Neural cell (in vitro differentiated cells): ENCODE results near the gene KIF3B. TPM values are rescaled to one million over a fixed set of nuclear protein-coding genes. Genes with fewer than 3 reads are reported as not detected.
"Not testable (repeated sequence)": the region's sequence is repeated elsewhere in the genome, so short reads cannot be mapped to it uniquely, and the experiment has no call there.

Source experiments
- H2AFZ ChIP-seq: fragments of 200-600, 300-800 bp; sonication (generic), shearing (Covaris generic); 2 replicates; pipeline ENCODE4 v1.6.0; 2014; ENCODE audit warnings: low read depth, mild to moderate bottlenecking, antibody characterized with exemption, low read length, moderate library complexity
- H3F3A ChIP-seq: fragments of 200-600 bp; shearing (Covaris generic); 2 replicates; pipeline ENCODE4 v1.6.1; 2016; ENCODE audit warnings: mild to moderate bottlenecking, moderate library complexity, mixed read lengths, antibody characterized with exemption, low read length; ENCODE audit not compliant: insufficient read depth, poor library complexity, severe bottlenecking
- H3K27ac ChIP-seq: fragments of 200-600, 300-800 bp; sonication (generic), shearing (Covaris generic); 2 replicates; pipeline ENCODE4 v1.5.1; 2014; ENCODE audit warnings: mild to moderate bottlenecking, low read length, moderate library complexity
- H3K27me3 ChIP-seq: fragments of 300-800, 200-600 bp; sonication (generic), shearing (Covaris generic); 2 replicates; pipeline ENCODE4 v1.6.0; 2014; ENCODE audit warnings: mild to moderate bottlenecking, low read depth, low read length, moderate library complexity; ENCODE audit not compliant: insufficient read depth
- H3K36me3 ChIP-seq: fragments of 300-800, 200-600 bp; sonication (generic), shearing (Covaris generic); 2 replicates; pipeline ENCODE4 v1.5.1; 2014; ENCODE audit warnings: mild to moderate bottlenecking, antibody characterized with exemption, low read length, moderate library complexity; ENCODE audit not compliant: insufficient read depth
- H3K4me2 ChIP-seq: fragments of 300-800, 200-600 bp; sonication (generic), shearing (Covaris generic); 2 replicates; pipeline ENCODE4 v1.6.0; 2014; ENCODE audit warnings: mild to moderate bottlenecking, low read length
- H3K4me3 ChIP-seq: fragments of 300-800, 200-600 bp; sonication (generic), shearing (Covaris generic); 2 replicates; pipeline ENCODE4 v1.5.1; 2014; ENCODE audit warnings: mild to moderate bottlenecking, low read length, moderate library complexity
- H3K79me2 ChIP-seq: fragments of 200-600 bp; shearing (Covaris generic); replicated peaks from 2 replicates; pipeline ENCODE4 v1.6.0; 2014; ENCODE audit warnings: mild to moderate bottlenecking, low read length, moderate library complexity; ENCODE audit not compliant: insufficient read depth
- H3K9ac ChIP-seq: fragments of 300-800, 200-600 bp; sonication (generic), shearing (Covaris generic); 2 replicates; pipeline ENCODE4 v1.6.1; 2016; ENCODE audit warnings: mild to moderate bottlenecking, low read length, mixed read lengths
- H3K9me2 ChIP-seq: fragments of 200-600 bp; shearing (Covaris generic); 2 replicates; pipeline ENCODE4 v1.6.1; 2016; ENCODE audit warnings: mild to moderate bottlenecking, low read length, mixed read lengths; ENCODE audit not compliant: insufficient read depth
- H3K9me3 ChIP-seq: fragments of 200-600, 300-800 bp; sonication (generic), shearing (Covaris generic); 2 replicates; pipeline ENCODE4 v1.6.1; 2016; ENCODE audit warnings: mild to moderate bottlenecking, mixed run types, low read length, moderate library complexity, mixed read lengths
- H4K20me1 ChIP-seq: fragments of 200-600 bp; shearing (Covaris generic); 2 replicates; pipeline ENCODE4 v1.6.1; 2016; ENCODE audit warnings: mild to moderate bottlenecking, mixed run types; ENCODE audit not compliant: insufficient read depth
- EP300 ChIP-seq: fragments of 450-650 bp; conservative IDR thresholded peaks from 2 replicates; pipeline ENCODE4 v1.6.1; 2014; ENCODE audit warnings: antibody characterized with exemption, mild to moderate bottlenecking, moderate library complexity; ENCODE audit not compliant: poor library complexity, severe bottlenecking
- EZH2 ChIP-seq: fragments of 200-600, 300-800 bp; shearing (Covaris generic), sonication (generic); IDR thresholded peaks from 2 replicates; pipeline ENCODE4 v1.6.1; 2014; ENCODE audit warnings: antibody characterized with exemption, low read length, borderline replicate concordance, mild to moderate bottlenecking; ENCODE audit not compliant: insufficient read depth, poor library complexity, severe bottlenecking
- MXI1 ChIP-seq: fragments of 450-650 bp; conservative IDR thresholded peaks from 2 replicates; pipeline ENCODE4 v1.6.1; 2014; ENCODE audit warnings: antibody characterized with exemption, mild to moderate bottlenecking; ENCODE audit not compliant: poor library complexity, severe bottlenecking
- POLR2AphosphoS5 ChIP-seq: IDR thresholded peaks from 2 replicates; pipeline ENCODE4 v1.6.1; 2012
- RAD21 ChIP-seq: fragments of 450-650 bp; conservative IDR thresholded peaks from 2 replicates; pipeline ENCODE4 v1.6.1; 2014; ENCODE audit warnings: antibody characterized with exemption, mild to moderate bottlenecking, moderate library complexity
- SMC3 ChIP-seq: fragments of 450-650 bp; conservative IDR thresholded peaks from 2 replicates; pipeline ENCODE4 v1.6.1; 2014; ENCODE audit warnings: antibody characterized with exemption, mild to moderate bottlenecking, moderate library complexity; ENCODE audit not compliant: poor library complexity
- TAF1 ChIP-seq: IDR thresholded peaks from 2 replicates; pipeline ENCODE4 v1.6.1; 2012; ENCODE audit warnings: low read depth
- polyA plus RNA-seq: library from polyadenylated mRNA; depleted of rRNA; stranded (reverse); fragments of >200 nt; gene quantifications from 2 replicates; pipeline ENCODE4 v1.2.3, GENCODE V29; 2014
- TF ChIP-seq, protein P1 (sequence below): fragments of 450-650 bp; IDR thresholded peaks from 2 replicates; pipeline ENCODE4 v1.5.1; 2014; ENCODE audit warnings: antibody characterized with exemption, mild to moderate bottlenecking, moderate library complexity; ENCODE audit not compliant: poor library complexity, severe bottlenecking
- TF ChIP-seq, protein P2 (sequence below): IDR thresholded peaks from 2 replicates; pipeline ENCODE4 v1.6.1; 2012; ENCODE audit warnings: borderline replicate concordance

The KIF3B gene
- polyA plus RNA-seq, 1 donor from 2014 or later: 49.4 TPM

DNA sequence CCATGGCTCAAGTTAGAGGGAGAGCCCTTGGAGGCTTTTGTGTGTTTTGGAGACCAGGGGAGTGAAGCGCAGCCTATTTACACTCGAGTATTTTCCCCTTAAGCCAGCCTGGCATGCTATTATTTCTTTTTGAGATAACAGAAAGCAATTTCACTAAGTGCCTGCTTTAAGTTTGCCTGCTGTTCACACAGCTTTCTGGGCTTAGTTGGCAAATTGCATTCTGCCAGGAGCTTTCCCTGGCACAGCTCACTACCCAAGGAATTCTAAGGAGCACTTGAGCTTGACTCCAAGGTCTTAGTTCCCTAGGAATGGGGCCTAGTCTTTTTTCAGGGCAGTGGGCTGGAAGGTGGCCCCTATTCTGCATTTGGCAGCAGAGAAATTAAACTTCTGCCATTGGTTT is 61.7 kb downstream of the KIF3B start:
- Histone ChIP-seq H3K79me2 (no peaks in the 10 kb centered on the region), H3K9me2 (no peaks in the 10 kb centered on the region), H3K27ac (no peak overlapping the region), H3K4me3 (no peak overlapping the region), H4K20me1 (no peaks in the 10 kb centered on the region), H3K9ac (no peak overlapping the region), H2AFZ (no peak overlapping the region), H3K36me3 (no peaks in the 10 kb centered on the region), H3K27me3 (no peaks in the 10 kb centered on the region), H3K9me3 (no peaks in the 10 kb centered on the region), H3K4me2 (no peak overlapping the region), H3F3A (no peaks in the 10 kb centered on the region)
- no peak for TF ChIP-seq MXI1
- no peak for TF ChIP-seq EZH2
- TF ChIP-seq SMC3: no peak
- TF ChIP-seq, protein P1, sequence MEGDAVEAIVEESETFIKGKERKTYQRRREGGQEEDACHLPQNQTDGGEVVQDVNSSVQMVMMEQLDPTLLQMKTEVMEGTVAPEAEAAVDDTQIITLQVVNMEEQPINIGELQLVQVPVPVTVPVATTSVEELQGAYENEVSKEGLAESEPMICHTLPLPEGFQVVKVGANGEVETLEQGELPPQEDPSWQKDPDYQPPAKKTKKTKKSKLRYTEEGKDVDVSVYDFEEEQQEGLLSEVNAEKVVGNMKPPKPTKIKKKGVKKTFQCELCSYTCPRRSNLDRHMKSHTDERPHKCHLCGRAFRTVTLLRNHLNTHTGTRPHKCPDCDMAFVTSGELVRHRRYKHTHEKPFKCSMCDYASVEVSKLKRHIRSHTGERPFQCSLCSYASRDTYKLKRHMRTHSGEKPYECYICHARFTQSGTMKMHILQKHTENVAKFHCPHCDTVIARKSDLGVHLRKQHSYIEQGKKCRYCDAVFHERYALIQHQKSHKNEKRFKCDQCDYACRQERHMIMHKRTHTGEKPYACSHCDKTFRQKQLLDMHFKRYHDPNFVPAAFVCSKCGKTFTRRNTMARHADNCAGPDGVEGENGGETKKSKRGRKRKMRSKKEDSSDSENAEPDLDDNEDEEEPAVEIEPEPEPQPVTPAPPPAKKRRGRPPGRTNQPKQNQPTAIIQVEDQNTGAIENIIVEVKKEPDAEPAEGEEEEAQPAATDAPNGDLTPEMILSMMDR: no peak
- TF ChIP-seq TAF1: no peak
- no peak for TF ChIP-seq RAD21
- no peak for TF ChIP-seq POLR2AphosphoS5
- TF ChIP-seq, protein P2, sequence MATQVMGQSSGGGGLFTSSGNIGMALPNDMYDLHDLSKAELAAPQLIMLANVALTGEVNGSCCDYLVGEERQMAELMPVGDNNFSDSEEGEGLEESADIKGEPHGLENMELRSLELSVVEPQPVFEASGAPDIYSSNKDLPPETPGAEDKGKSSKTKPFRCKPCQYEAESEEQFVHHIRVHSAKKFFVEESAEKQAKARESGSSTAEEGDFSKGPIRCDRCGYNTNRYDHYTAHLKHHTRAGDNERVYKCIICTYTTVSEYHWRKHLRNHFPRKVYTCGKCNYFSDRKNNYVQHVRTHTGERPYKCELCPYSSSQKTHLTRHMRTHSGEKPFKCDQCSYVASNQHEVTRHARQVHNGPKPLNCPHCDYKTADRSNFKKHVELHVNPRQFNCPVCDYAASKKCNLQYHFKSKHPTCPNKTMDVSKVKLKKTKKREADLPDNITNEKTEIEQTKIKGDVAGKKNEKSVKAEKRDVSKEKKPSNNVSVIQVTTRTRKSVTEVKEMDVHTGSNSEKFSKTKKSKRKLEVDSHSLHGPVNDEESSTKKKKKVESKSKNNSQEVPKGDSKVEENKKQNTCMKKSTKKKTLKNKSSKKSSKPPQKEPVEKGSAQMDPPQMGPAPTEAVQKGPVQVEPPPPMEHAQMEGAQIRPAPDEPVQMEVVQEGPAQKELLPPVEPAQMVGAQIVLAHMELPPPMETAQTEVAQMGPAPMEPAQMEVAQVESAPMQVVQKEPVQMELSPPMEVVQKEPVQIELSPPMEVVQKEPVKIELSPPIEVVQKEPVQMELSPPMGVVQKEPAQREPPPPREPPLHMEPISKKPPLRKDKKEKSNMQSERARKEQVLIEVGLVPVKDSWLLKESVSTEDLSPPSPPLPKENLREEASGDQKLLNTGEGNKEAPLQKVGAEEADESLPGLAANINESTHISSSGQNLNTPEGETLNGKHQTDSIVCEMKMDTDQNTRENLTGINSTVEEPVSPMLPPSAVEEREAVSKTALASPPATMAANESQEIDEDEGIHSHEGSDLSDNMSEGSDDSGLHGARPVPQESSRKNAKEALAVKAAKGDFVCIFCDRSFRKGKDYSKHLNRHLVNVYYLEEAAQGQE: no peak
- no peak for TF ChIP-seq EP300

DNA sequence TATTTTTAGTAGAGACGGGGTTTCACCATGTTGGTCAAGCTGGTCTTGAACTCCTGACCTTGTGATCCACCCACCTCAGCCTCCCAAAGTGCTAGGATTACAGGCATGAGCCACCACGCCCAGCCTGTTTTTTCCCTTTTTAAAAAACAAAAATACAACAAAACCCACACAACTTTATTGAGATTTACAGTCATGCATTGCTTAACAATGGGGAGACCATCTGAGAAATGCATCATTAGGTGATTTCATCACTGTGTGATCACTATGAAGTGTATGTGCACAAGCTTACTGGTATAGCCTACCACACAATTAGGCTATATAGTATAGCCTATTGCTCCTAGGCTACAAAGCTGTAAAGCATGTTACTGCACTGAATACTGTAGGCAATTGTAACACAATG is 63.6 kb downstream of the KIF3B start:
- not testable (repeated sequence) for H3K9me2 ChIP-seq, H3K36me3 ChIP-seq, H3F3A ChIP-seq, H3K9ac ChIP-seq, H3K79me2 ChIP-seq, H3K4me3 ChIP-seq, H2AFZ ChIP-seq, H4K20me1 ChIP-seq, H3K27ac ChIP-seq, H3K27me3 ChIP-seq, H3K9me3 ChIP-seq, H3K4me2 ChIP-seq

DNA sequence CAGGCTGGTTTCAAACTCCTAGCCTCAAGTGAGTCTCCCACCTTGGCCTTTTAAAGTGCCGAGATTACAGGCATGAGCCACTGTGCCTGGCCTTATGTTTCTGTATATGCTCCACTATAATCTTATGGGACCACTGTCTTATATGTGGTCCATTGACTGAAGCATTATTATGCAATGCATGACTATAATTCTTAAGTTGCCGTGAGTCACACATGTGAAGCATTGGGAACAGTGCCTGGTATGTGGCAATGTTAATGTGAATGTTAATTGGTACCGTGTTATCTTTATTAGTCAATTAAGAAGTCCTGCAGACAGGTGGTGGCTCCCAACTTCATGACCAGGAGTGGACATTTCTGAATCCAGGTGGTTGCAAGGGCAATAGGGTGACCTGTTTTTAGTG is 66.0 kb downstream of the KIF3B start:
- no peaks in the 10 kb centered on the region for H3K9me3 ChIP-seq
- no peaks in the 10 kb centered on the region for H3F3A ChIP-seq
- H2AFZ ChIP-seq: no peak overlapping the region
- no peak overlapping the region for H3K4me2 ChIP-seq
- H3K4me3 ChIP-seq: no peak overlapping the region
- no peaks in the 10 kb centered on the region for H3K79me2 ChIP-seq
- no peaks in the 10 kb centered on the region for H4K20me1 ChIP-seq
- no peak overlapping the region for H3K9ac ChIP-seq
- no peaks in the 10 kb centered on the region for H3K9me2 ChIP-seq
- H3K27me3 ChIP-seq: no peaks in the 10 kb centered on the region
- H3K36me3 ChIP-seq: no peaks in the 10 kb centered on the region
- H3K27ac ChIP-seq: no peak overlapping the region
- TF ChIP-seq EZH2 (no peak), TAF1 (no peak), EP300 (no peak)
